IMR-90 (cell line): ENCODE results near the gene SPDYE16.
"Not testable (repeated sequence)": the region's sequence is repeated elsewhere in the genome, so short reads cannot be mapped to it uniquely, and the experiment has no call there.

Experiments used
- BHLHE40 ChIP-seq: fragments of 150-350 bp; IDR thresholded peaks from 2 replicates; pipeline ENCODE4 v1.6.1; 2016; ENCODE audit warnings: mild to moderate bottlenecking, low read depth, low read length
- CHD1 ChIP-seq: IDR thresholded peaks from 2 replicates; pipeline ENCODE4 v1.6.1; 2012; ENCODE audit warnings: low read depth, low read length, improper control_type of control experiment
- CTCF ChIP-seq: conservative IDR thresholded peaks from 2 replicates; pipeline ENCODE4 v1.5.1; 2012; ENCODE audit warnings: mild to moderate bottlenecking, low read depth, low read length, improper control_type of control experiment
- FOS ChIP-seq: fragments of 150-350 bp; IDR thresholded peaks from 2 replicates; pipeline ENCODE4 v1.6.1; 2016; ENCODE audit warnings: low read depth, low read length
- MAFK ChIP-seq: IDR thresholded peaks from 2 replicates; pipeline ENCODE4 v1.6.1; 2012; ENCODE audit warnings: low read depth, low read length, improper control_type of control experiment
- MAZ ChIP-seq: IDR thresholded peaks from 2 replicates; pipeline ENCODE4 v1.6.1; 2012; ENCODE audit warnings: low read depth, mild to moderate bottlenecking, low read length, improper control_type of control experiment, moderate library complexity, borderline replicate concordance
- POLR2A ChIP-seq: IDR thresholded peaks from 2 replicates; pipeline ENCODE4 v1.6.1; 2012; ENCODE audit warnings: mild to moderate bottlenecking, low read depth, low read length
- RAD21 ChIP-seq: IDR thresholded peaks from 2 replicates; pipeline ENCODE4 v1.6.1; 2012; ENCODE audit warnings: low read length, improper control_type of control experiment
- RCOR1 ChIP-seq: IDR thresholded peaks from 2 replicates; pipeline ENCODE4 v1.6.1; 2012; ENCODE audit warnings: mild to moderate bottlenecking, low read length, improper control_type of control experiment; ENCODE audit not compliant: insufficient replicate concordance
- RFX5 ChIP-seq: IDR thresholded peaks from 2 replicates; pipeline ENCODE4 v1.8.0; 2012; ENCODE audit warnings: low read depth, mild to moderate bottlenecking, low read length, moderate library complexity
- SMC3 ChIP-seq: fragments of 150-350 bp; IDR thresholded peaks from 2 replicates; pipeline ENCODE4 v1.6.1; 2016; ENCODE audit warnings: low read depth, mild to moderate bottlenecking, antibody characterized with exemption, low read length, moderate library complexity
- USF2 ChIP-seq: fragments of 150-350 bp; IDR thresholded peaks from 2 replicates; pipeline ENCODE4 v1.6.1; 2017; ENCODE audit warnings: mild to moderate bottlenecking, antibody characterized with exemption, low read length, low read depth

- not testable (repeated sequence) for TF ChIP-seq CTCF, BHLHE40, RAD21, POLR2A, MAFK, RCOR1, SMC3, CHD1, FOS, USF2, MAZ, RFX5
Observed at GRCh38 chr7:76549855-76550248, 6.8 kb upstream of the SPDYE16 start.
